ENCODE measurements around the gene RAVER2.
A peak's percentile ranks its signal among the peaks of the same experiment; 100 is the strongest.
"Not testable (repeated sequence)": the region's sequence is repeated elsewhere in the genome, so short reads cannot be mapped to it uniquely, and the experiment has no call there.

RAVER2 gene

DNA sequence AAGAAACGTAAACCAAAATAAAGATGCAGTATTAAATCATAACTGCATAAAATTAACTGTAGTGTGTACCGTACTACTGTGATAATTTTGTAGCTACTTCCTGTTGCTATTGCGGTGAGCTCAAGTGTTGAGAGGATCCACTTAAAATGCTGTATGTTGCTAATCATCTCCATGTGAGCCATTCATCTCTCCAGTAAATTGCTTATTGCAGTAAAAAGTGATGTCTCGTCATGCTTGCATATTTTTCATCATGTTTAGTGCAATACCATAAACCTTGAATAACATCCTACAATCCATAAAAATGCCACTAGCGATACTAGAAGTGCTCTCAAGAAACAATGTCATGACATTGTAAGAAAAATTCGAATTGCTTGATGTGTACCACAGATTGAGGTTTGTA, 66.3 kb downstream of the RAVER2 start:
- DNase-seq (ENCODE audit: low read depth): no peak

GRCh38 chr1:64814427-64814826, 69.6 kb downstream of the RAVER2 start:
- no peak for DNase-seq (ENCODE audit: low read depth)

DNA sequence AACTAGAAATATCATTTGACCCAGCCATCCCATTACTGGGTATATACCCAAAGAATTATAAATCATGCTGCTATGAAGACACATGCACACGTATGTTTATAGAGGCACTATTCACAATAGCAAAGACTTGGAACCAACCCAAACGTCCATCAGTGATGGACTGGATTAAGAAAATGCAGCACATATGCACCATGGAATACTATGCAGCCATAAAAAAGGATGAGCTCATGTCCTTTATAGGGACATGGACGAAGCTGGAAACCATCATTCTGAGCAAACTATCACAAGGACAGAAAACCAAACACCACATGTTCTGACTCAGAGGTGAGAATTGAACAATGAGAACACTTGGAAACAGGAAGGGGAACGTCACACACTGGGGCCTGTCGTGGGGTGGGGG, 72.5 kb downstream of the RAVER2 start:
- DNase-seq (ENCODE audit: low read depth): not testable (repeated sequence)

GRCh38 chr1:64820572-64820971, 75.7 kb downstream of the RAVER2 start:
- DNase-seq (ENCODE audit: low read depth): not testable (repeated sequence)

- DNase-seq (ENCODE audit: low read depth): no peak
These were observed 77.7 kb downstream of the RAVER2 start for GRCh38 chr1:64822621-64823020.

- DNase-seq (ENCODE audit: low read depth): peak; percentile 10
These were observed 79.0 kb downstream of the RAVER2 start for GRCh38 chr1:64823691-64824476.

- no peak for DNase-seq (ENCODE audit: low read depth)
These were observed 82.1 kb downstream of the RAVER2 start for GRCh38 chr1:64826991-64827390.

GRCh38 chr1:64828829-64829228, 84.0 kb downstream of the RAVER2 start:
- no peak for DNase-seq (ENCODE audit: low read depth)

- DNase-seq (ENCODE audit: low read depth): no peak
These were observed 84.6 kb downstream of the RAVER2 start for GRCh38 chr1:64829411-64830029.

DNA sequence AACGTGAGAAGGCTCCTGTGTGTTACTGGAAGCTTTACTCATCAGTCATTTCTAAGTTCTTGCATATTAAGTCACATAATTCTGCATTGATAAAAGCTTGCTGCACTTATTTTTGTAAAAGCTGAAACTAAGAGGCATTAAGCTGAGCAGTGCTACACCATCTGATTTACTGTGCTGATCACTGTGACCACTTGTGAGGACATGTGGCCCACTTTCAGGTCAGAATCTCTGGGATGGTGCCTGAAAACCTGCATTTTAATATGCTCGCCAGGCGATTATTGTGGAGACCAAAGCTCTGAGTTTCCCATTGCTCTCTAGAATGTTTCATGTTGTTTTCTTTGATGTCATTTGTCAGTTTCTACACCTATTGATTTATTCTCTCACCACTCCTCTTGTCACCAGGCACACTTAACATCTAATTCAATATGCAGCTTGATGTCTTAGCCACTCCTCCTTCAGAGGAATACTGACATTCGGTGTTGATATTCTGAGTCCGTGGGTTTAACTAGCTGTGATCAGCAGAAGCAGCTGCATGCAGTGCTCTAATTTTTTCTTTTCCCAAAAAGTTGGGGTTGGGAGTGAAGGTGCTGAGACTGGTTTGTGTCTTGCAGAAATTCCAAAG, 85.3 kb downstream of the RAVER2 start:
- no peak for DNase-seq (ENCODE audit: low read depth)

DNA sequence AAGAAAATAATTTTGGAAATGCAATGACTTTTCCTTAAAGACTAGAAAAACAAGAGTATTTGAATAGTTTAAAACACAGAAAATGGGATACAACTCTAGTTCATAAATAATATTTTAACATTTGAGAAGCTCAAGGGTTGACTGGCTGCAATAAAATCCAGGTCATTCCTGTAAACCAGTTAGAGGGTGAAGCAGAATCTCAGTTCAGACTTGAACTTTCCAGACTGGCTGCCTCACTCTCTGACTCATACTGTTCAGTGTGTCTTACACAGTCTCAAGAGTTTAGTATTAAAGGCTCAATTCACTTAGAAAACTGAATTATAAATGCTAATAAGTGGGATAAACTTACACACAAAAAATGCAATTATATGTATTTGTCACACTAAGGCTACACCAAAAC, 89.9 kb downstream of the RAVER2 start:
- no peak for DNase-seq (ENCODE audit: low read depth)

- no peak for DNase-seq (ENCODE audit: low read depth)
These were observed 91.9 kb downstream of the RAVER2 start for GRCh38 chr1:64836802-64837201.

DNA sequence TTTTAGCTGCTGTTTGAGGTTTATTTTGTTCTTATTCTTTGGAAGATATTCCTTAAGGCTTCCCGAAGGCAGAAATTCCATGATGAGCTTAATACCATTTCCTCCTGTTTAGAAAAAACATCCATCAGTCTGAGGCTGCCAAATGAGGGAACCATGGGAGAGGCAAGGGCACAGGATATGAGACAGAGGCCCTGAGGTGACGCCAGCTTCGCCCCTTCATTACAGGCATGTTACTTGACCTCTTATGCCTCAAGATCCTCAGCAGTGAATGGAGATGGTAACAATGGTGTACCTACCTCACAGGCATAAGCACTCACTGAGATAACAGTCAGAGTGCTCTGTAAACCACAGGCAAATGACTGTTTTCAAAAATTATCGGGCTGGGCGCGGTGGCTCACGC, 93.6 kb downstream of the RAVER2 start:
- DNase-seq (ENCODE audit: low read depth): no peak

GRCh38 chr1:64839261-64839660, 94.4 kb downstream of the RAVER2 start:
- no peak for DNase-seq (ENCODE audit: low read depth)

DNA sequence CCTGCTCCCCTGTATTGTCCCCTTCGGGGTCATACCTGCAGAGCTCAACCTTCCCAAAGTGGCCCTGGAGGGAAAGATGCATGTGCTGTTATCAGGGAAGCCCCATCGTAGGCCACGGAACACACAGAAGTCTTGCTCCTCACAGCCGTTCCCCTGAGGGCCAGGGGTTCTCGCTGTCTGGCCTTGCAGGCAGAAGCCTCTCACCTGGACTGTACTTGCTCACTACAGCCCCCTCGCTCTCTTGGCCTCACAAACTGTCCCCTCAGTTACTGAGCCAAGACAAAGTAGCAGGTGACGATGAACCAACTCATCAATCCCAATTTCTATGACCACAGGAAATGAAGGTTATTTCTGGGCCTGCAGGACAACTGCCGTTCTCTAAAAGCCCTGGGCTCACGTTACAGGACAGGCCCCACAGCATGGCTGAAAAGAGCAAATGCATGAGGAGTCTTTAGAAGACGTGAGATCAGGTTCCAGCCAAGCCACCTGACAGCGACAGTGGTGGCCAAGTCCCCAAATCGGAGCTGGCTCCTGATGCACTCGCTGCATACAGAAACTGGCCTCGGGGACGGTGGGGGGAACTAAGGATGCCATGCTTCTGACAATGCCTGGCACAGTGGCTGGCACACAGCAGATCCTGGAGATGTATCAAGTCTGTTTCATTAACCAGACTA, 95.0 kb downstream of the RAVER2 start:
- DNase-seq (ENCODE audit: low read depth): no peak

DNA sequence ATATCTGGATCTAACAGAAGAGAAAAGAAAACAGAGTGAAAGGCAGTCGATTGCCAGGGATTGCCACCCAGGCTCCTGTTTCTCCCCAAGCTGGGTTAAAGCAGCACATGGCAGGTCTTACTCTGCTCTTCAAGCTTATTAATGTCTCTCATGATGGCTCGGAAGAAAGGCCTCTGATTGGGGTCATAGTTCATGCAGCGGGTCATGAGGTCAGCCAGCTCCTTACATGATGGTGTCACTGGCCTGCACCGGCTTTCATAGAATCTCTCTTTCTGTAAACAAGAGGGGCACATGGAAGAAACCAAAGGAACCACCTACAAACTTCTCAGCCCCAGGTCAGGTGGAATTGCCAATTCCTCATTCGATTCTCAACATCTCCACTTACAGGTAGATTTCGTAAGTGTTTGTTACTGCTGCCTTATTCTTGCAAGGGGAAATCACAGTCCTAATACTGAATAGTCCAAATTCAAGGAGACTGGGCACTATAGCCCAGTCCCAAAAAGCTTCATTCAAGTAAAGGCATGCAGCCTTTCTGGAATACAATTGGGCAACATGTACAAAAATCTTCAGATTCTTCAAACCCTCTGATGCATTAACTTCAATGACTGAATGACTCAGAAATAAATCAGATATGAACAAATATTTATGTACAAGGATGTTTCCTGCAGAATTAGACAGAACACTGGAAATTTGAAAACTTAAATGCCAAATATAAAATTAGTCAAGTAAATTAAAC, 96.6 kb downstream of the RAVER2 start:
- no peak for DNase-seq (ENCODE audit: low read depth)

GRCh38 chr1:64842224-64842623, 97.3 kb downstream of the RAVER2 start:
- no peak for DNase-seq (ENCODE audit: low read depth)

GRCh38 chr1:64843675-64844074, 98.8 kb downstream of the RAVER2 start:
- no peak for DNase-seq (ENCODE audit: low read depth)

GRCh38 chr1:64844175-64844574, 99.3 kb downstream of the RAVER2 start:
- no peak for DNase-seq (ENCODE audit: low read depth)

GRCh38 chr1:64844609-64845008, 99.7 kb downstream of the RAVER2 start:
- DNase-seq (ENCODE audit: low read depth): no peak

- DNase-seq (ENCODE audit: low read depth): no peak
These were observed 101.1 kb downstream of the RAVER2 start for GRCh38 chr1:64845831-64846425.

All from stimulated activated CD8-positive, alpha-beta memory T cell treated with anti-CD3 and anti-CD28 coated beads, Interleukin-12 subunit alpha, Interleukin-12 subunit beta, amount 100 ng/mL, for 4 hours (primary cell).